Right lobe of liver (tissue), 4 donors: Measurements from ENCODE around the gene MBNL2.

Experiments
- CTCF ChIP-seq, 4 donors: fragments of 200-600 bp in 3 of 4; fragments of 450-650 bp in 1 of 4; IDR thresholded peaks; one replicate each; pipeline versions ENCODE4 v1.5.1 to v1.8.0; 2016 to 2022; ENCODE audit warnings: antibody characterized with exemption in 4 of 4, mild to moderate bottlenecking in 2 of 4
- POLR2A ChIP-seq: fragments of 450-650 bp; IDR thresholded peaks from one replicate; pipeline ENCODE4 v1.6.1; 2017; ENCODE audit warnings: antibody characterized with exemption, mild to moderate bottlenecking
- donor health status: DM: no; HTN: no; CAD: no.
- donor health status: DM: no; HTN: no; CAD: no.
- donor health status: DM: no; HTN: yes; CAD: no.

GRCh38 chr13:97408938-97409337 is 186.8 kb downstream of the MBNL2 start:
- no peak for TF ChIP-seq POLR2A
- no peak for TF ChIP-seq CTCF (IDR thresholded peaks at IDR 0.05)
